Progenitor cell of endocrine pancreas (in vitro differentiated cells): ENCODE results near the gene RPL31. TPM values are rescaled to one million over a fixed set of nuclear protein-coding genes. Genes with fewer than 3 reads are reported as not detected.

Source experiments
- DNase-seq: peaks from one replicate; pipeline ENCODE4 v3.0.0; 2021; ENCODE audit warnings: low spot score; ENCODE audit not compliant: unreplicated experiment
- H3K27ac Mint-ChIP-seq: 2 replicates; pipeline ENCODE4 v1.8.0; 2021; ENCODE audit warnings: mild to moderate bottlenecking, moderate library complexity, mixed read lengths
- H3K27me3 Mint-ChIP-seq: 2 replicates; pipeline ENCODE4 v1.8.0; 2021; ENCODE audit warnings: mixed read lengths
- H3K36me3 Mint-ChIP-seq: 2 replicates; pipeline ENCODE4 v1.8.0; 2022; ENCODE audit warnings: mixed read lengths; ENCODE audit not compliant: insufficient read depth
- H3K4me1 Mint-ChIP-seq: 2 replicates; pipeline ENCODE4 v1.8.0; 2021; ENCODE audit warnings: low read depth, mixed read lengths
- H3K4me3 Mint-ChIP-seq: 2 replicates; pipeline ENCODE4 v1.8.0; 2021; ENCODE audit warnings: low read depth, mild to moderate bottlenecking, moderate library complexity, mixed read lengths
- H3K9me3 Mint-ChIP-seq: 2 replicates; pipeline ENCODE4 v1.8.0; 2021; ENCODE audit warnings: low read depth, mixed read lengths
- total RNA-seq: library from RNA; stranded (reverse); gene quantifications from 2 replicates; pipeline ENCODE4 v1.2.1, GENCODE V29; 2021
- TF ChIP-seq, protein P1 (sequence below): fragments of 200-600 bp; sonication (generic); IDR thresholded peaks from one replicate; pipeline ENCODE4 v1.5.0; 2021; ENCODE audit warnings: antibody characterized with exemption, mild to moderate bottlenecking; ENCODE audit not compliant: unreplicated experiment

RPL31 gene
- total RNA-seq, 1 donor from 2014 or later: 1,632 TPM

- H3K4me3 Mint-ChIP-seq: no peak overlapping the region
- no peaks in the 10 kb centered on the region for H3K9me3 Mint-ChIP-seq
- peak overlapping the region; percentile 78 for H3K27ac Mint-ChIP-seq
- peaks cover 28% of the 10 kb centered on the region for H3K36me3 Mint-ChIP-seq
- TF ChIP-seq, protein P1, sequence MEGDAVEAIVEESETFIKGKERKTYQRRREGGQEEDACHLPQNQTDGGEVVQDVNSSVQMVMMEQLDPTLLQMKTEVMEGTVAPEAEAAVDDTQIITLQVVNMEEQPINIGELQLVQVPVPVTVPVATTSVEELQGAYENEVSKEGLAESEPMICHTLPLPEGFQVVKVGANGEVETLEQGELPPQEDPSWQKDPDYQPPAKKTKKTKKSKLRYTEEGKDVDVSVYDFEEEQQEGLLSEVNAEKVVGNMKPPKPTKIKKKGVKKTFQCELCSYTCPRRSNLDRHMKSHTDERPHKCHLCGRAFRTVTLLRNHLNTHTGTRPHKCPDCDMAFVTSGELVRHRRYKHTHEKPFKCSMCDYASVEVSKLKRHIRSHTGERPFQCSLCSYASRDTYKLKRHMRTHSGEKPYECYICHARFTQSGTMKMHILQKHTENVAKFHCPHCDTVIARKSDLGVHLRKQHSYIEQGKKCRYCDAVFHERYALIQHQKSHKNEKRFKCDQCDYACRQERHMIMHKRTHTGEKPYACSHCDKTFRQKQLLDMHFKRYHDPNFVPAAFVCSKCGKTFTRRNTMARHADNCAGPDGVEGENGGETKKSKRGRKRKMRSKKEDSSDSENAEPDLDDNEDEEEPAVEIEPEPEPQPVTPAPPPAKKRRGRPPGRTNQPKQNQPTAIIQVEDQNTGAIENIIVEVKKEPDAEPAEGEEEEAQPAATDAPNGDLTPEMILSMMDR: no peak
- H3K4me1 Mint-ChIP-seq: peaks cover 15% of the 10 kb centered on the region
- H3K27me3 Mint-ChIP-seq: no peaks in the 10 kb centered on the region
- DNase-seq: no peak
Measured at GRCh38 chr2:101026253-101026701, 24.2 kb downstream of the RPL31 start.

DNA sequence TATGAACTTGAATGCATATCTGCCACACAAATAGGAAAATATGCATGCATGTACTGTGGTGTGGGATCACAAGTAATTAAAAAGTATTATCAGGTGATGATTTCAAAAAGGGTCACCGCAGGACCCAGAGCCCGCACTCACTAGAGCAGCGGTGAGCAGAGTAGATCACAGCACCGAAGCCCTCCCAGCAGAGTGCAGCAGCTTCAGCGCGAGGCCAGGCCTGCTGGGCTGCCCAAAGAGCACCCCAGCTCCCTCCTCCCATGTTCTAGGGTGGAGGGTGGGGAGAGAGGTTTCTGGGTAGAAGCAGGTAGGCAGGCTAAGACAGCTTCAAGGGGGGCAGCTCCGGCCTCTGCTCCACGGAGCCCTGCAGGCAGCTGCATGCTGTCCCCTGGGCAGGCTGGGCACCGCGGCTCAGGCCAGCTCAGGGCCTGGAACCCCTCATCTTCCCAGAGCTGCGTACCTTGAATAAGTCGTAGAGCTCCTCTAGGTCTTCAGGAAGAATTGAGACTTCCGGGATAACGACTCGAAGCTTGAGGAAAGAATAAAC is 24.9 kb downstream of the RPL31 start:
- Mint-ChIP-seq H3K4me3 (no peak overlapping the region), H3K4me1 (peaks cover 15% of the 10 kb centered on the region), H3K27me3 (no peaks in the 10 kb centered on the region), H3K27ac (no peak overlapping the region), H3K36me3 (peaks cover 29% of the 10 kb centered on the region), H3K9me3 (no peaks in the 10 kb centered on the region)
- no peak for DNase-seq
- TF ChIP-seq, protein P1: no peak

- Mint-ChIP-seq H3K4me1 (peaks cover 15% of the 10 kb centered on the region), H3K4me3 (no peak overlapping the region), H3K27me3 (no peaks in the 10 kb centered on the region), H3K27ac (no peak overlapping the region), H3K9me3 (no peaks in the 10 kb centered on the region), H3K36me3 (peaks cover 29% of the 10 kb centered on the region)
- DNase-seq: no peak
- TF ChIP-seq, protein P1: no peak
Measured at GRCh38 chr2:101027852-101028251, 25.8 kb downstream of the RPL31 start.

GRCh38 chr2:101030866-101031554 is 28.9 kb downstream of the RPL31 start:
- TF ChIP-seq, protein P1: no peak
- H3K4me3 Mint-ChIP-seq: no peak overlapping the region
- no peak for DNase-seq
- no peak overlapping the region for H3K27ac Mint-ChIP-seq
- H3K36me3 Mint-ChIP-seq: peaks cover 28% of the 10 kb centered on the region
- H3K4me1 Mint-ChIP-seq: peaks cover 9% of the 10 kb centered on the region
- no peaks in the 10 kb centered on the region for H3K27me3 Mint-ChIP-seq
- no peaks in the 10 kb centered on the region for H3K9me3 Mint-ChIP-seq

- no peak overlapping the region for H3K27ac Mint-ChIP-seq
- H3K9me3 Mint-ChIP-seq: no peaks in the 10 kb centered on the region
- TF ChIP-seq, protein P1: no peak
- no peaks in the 10 kb centered on the region for H3K4me1 Mint-ChIP-seq
- H3K27me3 Mint-ChIP-seq: no peaks in the 10 kb centered on the region
- peaks cover 32% of the 10 kb centered on the region for H3K36me3 Mint-ChIP-seq
- no peak overlapping the region for H3K4me3 Mint-ChIP-seq
- DNase-seq: no peak
Measured at GRCh38 chr2:101032084-101032776, 30.1 kb downstream of the RPL31 start.
